SU-DHL-6 (cell line): ENCODE measurements around the gene NSUN2.

Source experiments
- H2AFZ ChIP-seq: fragments of 200-600 bp; sonication (generic); 2 replicates; pipeline ENCODE4 v1.6.1; 2014; ENCODE audit warnings: low read depth, mild to moderate bottlenecking, moderate library complexity, mixed read lengths, antibody characterized with exemption, low read length; ENCODE audit not compliant: severe bottlenecking
- H3F3A ChIP-seq: fragments of 200-600 bp; shearing (Covaris generic); 2 replicates; pipeline ENCODE4 v1.6.0; 2016; ENCODE audit warnings: antibody characterized with exemption, mild to moderate bottlenecking; ENCODE audit not compliant: insufficient read depth
- H3K27ac ChIP-seq: fragments of 200-600 bp; sonication (generic); 2 replicates; pipeline ENCODE4 v1.5.1; 2016; ENCODE audit warnings: low read depth, mild to moderate bottlenecking, low read length, moderate library complexity, mixed read lengths
- H3K27me3 ChIP-seq: fragments of 200-600 bp; sonication (generic), shearing (Covaris generic); 2 replicates; pipeline ENCODE4 v1.6.0; 2014; ENCODE audit warnings: mild to moderate bottlenecking, low read length
- H3K36me3 ChIP-seq: fragments of 200-600 bp; sonication (generic); 2 replicates; pipeline ENCODE4 v1.6.1; 2014; ENCODE audit warnings: mild to moderate bottlenecking, low read length, mixed read lengths
- H3K4me2 ChIP-seq: fragments of 300-600, 200-600 bp; shearing (Covaris generic), sonication (generic); 2 replicates; pipeline ENCODE4 v1.6.0; 2014; ENCODE audit warnings: low read length, low read depth, mild to moderate bottlenecking; ENCODE audit not compliant: poor library complexity, severe bottlenecking
- H3K4me3 ChIP-seq: fragments of 200-600 bp; sonication (generic); 2 replicates; pipeline ENCODE4 v1.5.1; 2014; ENCODE audit warnings: antibody characterized with exemption, low read length, mild to moderate bottlenecking, mixed read lengths; ENCODE audit not compliant: insufficient read depth, poor library complexity, severe bottlenecking
- H3K79me2 ChIP-seq: fragments of 200-600 bp; sonication (generic); 2 replicates; pipeline ENCODE4 v1.6.1; 2014; ENCODE audit warnings: mild to moderate bottlenecking, low read length, moderate library complexity; ENCODE audit not compliant: insufficient read depth
- H3K9ac ChIP-seq: fragments of 200-600 bp; sonication (generic); 2 replicates; pipeline ENCODE4 v1.7.0; 2014; ENCODE audit warnings: mild to moderate bottlenecking, low read length
- H3K9me2 ChIP-seq: fragments of 200-600 bp; sonication (generic); replicated peaks from 2 replicates; pipeline ENCODE4 v1.6.1; 2014; ENCODE audit warnings: low read length; ENCODE audit not compliant: insufficient read depth
- H3K9me3 ChIP-seq: fragments of 200-600 bp; sonication (generic); 2 replicates; pipeline ENCODE4 v1.6.1; 2014; ENCODE audit warnings: low read length, mixed read lengths; ENCODE audit not compliant: insufficient read depth
- H4K20me1 ChIP-seq: fragments of 200-600 bp; sonication (generic); 2 replicates; pipeline ENCODE4 v1.6.1; 2014; ENCODE audit warnings: low read depth, mild to moderate bottlenecking, antibody characterized with exemption, low read length, moderate library complexity, mixed read lengths
- CTCF ChIP-seq: fragments of 200-600 bp; sonication (generic); IDR thresholded peaks from one replicate; pipeline ENCODE4 v1.5.1; 2017; ENCODE audit warnings: antibody characterized with exemption, mild to moderate bottlenecking, low read length, moderate library complexity; ENCODE audit not compliant: insufficient read depth, poor library complexity, severe bottlenecking
- EZH2phosphoT487 ChIP-seq: fragments of 200-600 bp; sonication (generic), shearing (Covaris generic); conservative IDR thresholded peaks from 2 replicates; pipeline ENCODE4 v1.6.1; 2018; ENCODE audit warnings: mild to moderate bottlenecking, antibody characterized with exemption, low read length, moderate library complexity, mixed read lengths

Gene NSUN2

GRCh38 chr5:6603643-6604042 is 29.2 kb downstream of the NSUN2 start:
- no peak overlapping the region for H2AFZ ChIP-seq
- peaks cover 41% of the 10 kb centered on the region for H3K36me3 ChIP-seq
- no peaks in the 10 kb centered on the region for H3K9me3 ChIP-seq
- no peaks in the 10 kb centered on the region for H4K20me1 ChIP-seq
- H3K4me2 ChIP-seq: no peak overlapping the region
- no peak for TF ChIP-seq EZH2phosphoT487
- no peaks in the 10 kb centered on the region for H3K27me3 ChIP-seq
- no peak overlapping the region for H3K27ac ChIP-seq
- H3K4me3 ChIP-seq: no peak overlapping the region
- H3K79me2 ChIP-seq: no peaks in the 10 kb centered on the region
- H3K9ac ChIP-seq: no peak overlapping the region
- no peaks in the 10 kb centered on the region for H3K9me2 ChIP-seq
- no peaks in the 10 kb centered on the region for H3F3A ChIP-seq

GRCh38 chr5:6602441-6602840 is 30.4 kb downstream of the NSUN2 start:
- TF ChIP-seq CTCF (no peak), EZH2phosphoT487 (no peak)
- Histone ChIP-seq H3K9me3 (no peaks in the 10 kb centered on the region), H3K27me3 (no peaks in the 10 kb centered on the region), H3K9me2 (no peaks in the 10 kb centered on the region), H3K36me3 (peaks cover 29% of the 10 kb centered on the region), H2AFZ (no peak overlapping the region), H3K4me2 (no peak overlapping the region), H3K4me3 (no peak overlapping the region), H3K27ac (no peak overlapping the region), H3K9ac (no peak overlapping the region), H3K79me2 (no peaks in the 10 kb centered on the region), H3F3A (no peaks in the 10 kb centered on the region), H4K20me1 (no peaks in the 10 kb centered on the region)

DNA sequence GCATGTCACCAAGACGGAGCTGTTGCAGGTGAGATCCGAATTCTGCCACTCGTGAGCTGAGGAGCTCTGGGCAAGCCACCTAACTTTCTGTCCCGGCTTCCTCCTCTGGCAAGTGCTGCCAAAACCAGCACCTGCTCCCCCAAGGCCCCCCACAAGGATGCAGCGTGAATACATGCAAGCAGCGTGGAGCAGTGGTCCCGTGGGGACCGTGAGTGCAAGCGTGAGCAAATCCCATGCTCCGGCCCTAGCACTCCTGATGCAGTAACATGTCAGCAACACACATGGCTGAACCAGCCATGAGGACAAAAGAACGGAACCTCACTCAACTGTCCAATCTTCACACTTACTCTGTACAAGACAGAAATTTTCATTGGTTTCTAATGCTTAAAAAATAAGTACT is 31.0 kb downstream of the NSUN2 start:
- Histone ChIP-seq H2AFZ (no peak overlapping the region), H3K79me2 (no peaks in the 10 kb centered on the region), H4K20me1 (no peaks in the 10 kb centered on the region), H3K9me3 (no peaks in the 10 kb centered on the region), H3F3A (no peaks in the 10 kb centered on the region), H3K9ac (no peak overlapping the region), H3K4me3 (no peak overlapping the region), H3K27me3 (no peaks in the 10 kb centered on the region), H3K27ac (no peak overlapping the region), H3K36me3 (peaks cover 26% of the 10 kb centered on the region), H3K4me2 (no peak overlapping the region), H3K9me2 (no peaks in the 10 kb centered on the region)
- no peak for TF ChIP-seq EZH2phosphoT487
- no peak for TF ChIP-seq CTCF

- TF ChIP-seq EZH2phosphoT487: no peak
- TF ChIP-seq CTCF: no peak
- Histone ChIP-seq H3K27ac (no peak overlapping the region), H3K9me2 (no peaks in the 10 kb centered on the region), H3K27me3 (no peaks in the 10 kb centered on the region), H3K4me3 (no peak overlapping the region), H3F3A (no peaks in the 10 kb centered on the region), H2AFZ (no peak overlapping the region), H3K36me3 (peaks cover 22% of the 10 kb centered on the region), H3K9ac (no peak overlapping the region), H4K20me1 (no peaks in the 10 kb centered on the region), H3K4me2 (no peak overlapping the region), H3K9me3 (no peaks in the 10 kb centered on the region), H3K79me2 (no peaks in the 10 kb centered on the region)
Measured at GRCh38 chr5:6601271-6601670, 31.6 kb downstream of the NSUN2 start.
